Lung (tissue), 12 donors: ENCODE measurements around the gene FRMD3. TPM values are rescaled to one million over a fixed set of nuclear protein-coding genes. Genes with fewer than 3 reads are reported as not detected.

Experiments
- ATAC-seq: fragments of 200-7000 bp; cut with Tn5 transposase; one replicate; pipeline ENCODE4 v1.9.1; 2020; ENCODE audit warnings: moderate number of reproducible peaks; ENCODE audit not compliant: insufficient read depth, low FRiP score
- DNase-seq, 3 donors: peaks; one replicate each; pipeline ENCODE4 v3.0.0-alpha.2; 2013 to 2017
- H3K27ac ChIP-seq, 2 donors: one replicate each; pipeline ENCODE4 v1.5.1; 2013; ENCODE audit warnings: mild to moderate bottlenecking in 2 of 2, moderate library complexity in 2 of 2, control low read depth in 1 of 2, inconsistent platforms in 1 of 2, low read depth in 1 of 2, low read length in 1 of 2
- H3K27me3 ChIP-seq, 3 donors: one replicate each; pipeline ENCODE4 v1.5.1; 2013; ENCODE audit warnings: low read length in 2 of 3; ENCODE audit not compliant: control insufficient read depth in 3 of 3, insufficient read depth in 3 of 3
- H3K36me3 ChIP-seq, 4 donors: one replicate each; pipeline ENCODE4 v1.5.1; 2013; ENCODE audit warnings: low read length in 4 of 4, mild to moderate bottlenecking in 1 of 4, moderate library complexity in 1 of 4; ENCODE audit not compliant: control insufficient read depth in 4 of 4, insufficient read depth in 4 of 4
- H3K4me1 ChIP-seq, 5 donors: one replicate each; pipeline ENCODE4 v1.5.1; 2013; ENCODE audit warnings: low read length in 5 of 5, mild to moderate bottlenecking in 2 of 5, moderate library complexity in 1 of 5; ENCODE audit not compliant: control insufficient read depth in 5 of 5, insufficient read depth in 5 of 5
- H3K4me3 ChIP-seq: one replicate; pipeline ENCODE4 v1.5.1; 2013; ENCODE audit warnings: mild to moderate bottlenecking, control low read depth, moderate library complexity
- H3K9ac ChIP-seq, 2 donors: one replicate each; pipeline ENCODE4 v1.5.1; 2013; ENCODE audit warnings: low read length in 2 of 2, control low read depth in 1 of 2; ENCODE audit not compliant: insufficient read depth in 1 of 2
- H3K9me3 ChIP-seq, 4 donors: one replicate each; pipeline ENCODE4 v1.5.1; 2013; ENCODE audit warnings: low read length in 3 of 4, mild to moderate bottlenecking in 1 of 4, moderate library complexity in 1 of 4; ENCODE audit not compliant: control insufficient read depth in 4 of 4, insufficient read depth in 3 of 4
- CTCF ChIP-seq: IDR thresholded peaks from 2 replicates; pipeline ENCODE4 v1.5.1; 2012; ENCODE audit warnings: mild to moderate bottlenecking; ENCODE audit errors: control extremely low read depth, extremely low read depth
- WGBS, 2 donors: extraction: QIAGEN DNeasy Blood & Tissue Kit; methylation state at CpG; one replicate each; pipeline ENCODE4 v1.1.7; 2013; 5-methylcytosine and 5-hydroxymethylcytosine counted together
- polyA plus RNA-seq, 2 donors: library from polyadenylated mRNA; stranded (reverse); fragments of 200-250 nt; gene quantifications; one replicate each; pipeline ENCODE4 v1.2.1, GENCODE V29; 2013
- total RNA-seq, 2 donors: library from RNA; depleted of rRNA in 1 of 2; stranded (reverse); fragments of >200 nt in 1 of 2; gene quantifications; one replicate each; pipeline ENCODE4 v1.2.1, GENCODE V29; 2014 to 2021
- donor health status: control.
- donor health status: control.
- donor health status: Bipolar disorder and iron deficiency.
- donor health status: healthy.
- donor health status: DM: yes; HTN: yes; CAD: no.

Gene FRMD3
- total and polyA plus RNA-seq, 4 donors = 0.75 to 3.2 (median 1.6) TPM

GRCh38 chr9:83384214-83384613 lies 154.0 kb downstream of the FRMD3 start:
- peaks cover 0 to 4% (median 1%) of the 10 kb centered on the region in 4 donors for H3K36me3 ChIP-seq
- H3K4me3 ChIP-seq = no peak overlapping the region
- no peak overlapping the region for H3K27ac ChIP-seq
- TF ChIP-seq CTCF = no peak
- 46 to 56% methylated on average over 3 of the region's 3 CpGs for WGBS, 2 donors
- H3K27me3 ChIP-seq = no peaks in the 10 kb centered on the region
- DNase-seq (no peak), ATAC-seq (no peak)
- no peaks in the 10 kb centered on the region for H3K4me1 ChIP-seq
- peaks cover 0 to 8% (median 2%) of the 10 kb centered on the region in 4 donors for H3K9me3 ChIP-seq
- no peak overlapping the region for H3K9ac ChIP-seq

- Histone ChIP-seq H3K9me3 (peaks cover 0 to 8% (median 2%) of the 10 kb centered on the region in 4 donors), H3K27me3 (no peaks in the 10 kb centered on the region), H3K27ac (no peak overlapping the region), H3K36me3 (peaks cover 0 to 4% (median under 1%) of the 10 kb centered on the region in 4 donors), H3K4me1 (no peaks in the 10 kb centered on the region), H3K9ac (no peak overlapping the region), H3K4me3 (no peak overlapping the region)
- ATAC-seq = no peak
- no peak for TF ChIP-seq CTCF
- WGBS, 2 donors = 93 to 98% methylated on average over 2 of the region's 2 CpGs
- no peak for DNase-seq
Observed at GRCh38 chr9:83383034-83383433, 155.2 kb downstream of the FRMD3 start.

GRCh38 chr9:83382421-83382820 lies 155.8 kb downstream of the FRMD3 start:
- Histone ChIP-seq H3K27me3 (no peaks in the 10 kb centered on the region), H3K9ac (no peak overlapping the region), H3K27ac (no peak overlapping the region), H3K36me3 (peaks cover 0 to 2% (median under 1%) of the 10 kb centered on the region in 4 donors), H3K4me3 (no peak overlapping the region), H3K9me3 (peaks cover 0 to 7% (median 2%) of the 10 kb centered on the region in 4 donors), H3K4me1 (no peaks in the 10 kb centered on the region)
- ATAC-seq (no peak), DNase-seq (no peak)
- no peak for TF ChIP-seq CTCF

GRCh38 chr9:83379045-83379444 lies 159.2 kb downstream of the FRMD3 start:
- Histone ChIP-seq H3K27ac (no peak overlapping the region), H3K9ac (no peak overlapping the region), H3K9me3 (peaks cover 0 to 3% (median 0%) of the 10 kb centered on the region in 4 donors), H3K27me3 (no peaks in the 10 kb centered on the region), H3K4me3 (no peak overlapping the region), H3K4me1 (no peaks in the 10 kb centered on the region), H3K36me3 (peaks cover 0 to 1% (median 0%) of the 10 kb centered on the region in 4 donors)
- ATAC-seq (no peak), DNase-seq (no peak)
- no peak for TF ChIP-seq CTCF
